Endothelial cell of umbilical vein (primary cell): Measurements from ENCODE around the gene RNF138. TPM values are rescaled to one million over a fixed set of nuclear protein-coding genes. Genes with fewer than 3 reads are reported as not detected.

Source experiments
- BruUV-seq: library from RNA; stranded (reverse); fragments of 400-500 nt; replicated peaks from 2 replicates; lab custom pipeline; 2021; lab: Mats Ljungman, UMichigan
- CTCF ChIA-PET: fragments of 300-600, 350-600 bp; sonication (Branson Sonifier 250); formaldehyde crosslinking; loops from one replicate; lab custom pipeline; 2021; ENCODE audit warnings: antibody characterized with exemption, inconsistent platforms; lab: Charles Lee
- POLR2A ChIA-PET: fragments of 300-600, 350-600 bp; sonication (Branson Sonifier 250); formaldehyde crosslinking; loops from one replicate; lab custom pipeline; 2021; ENCODE audit warnings: antibody characterized with exemption, inconsistent platforms; lab: Charles Lee
- DNase-seq: peaks from one replicate; pipeline ENCODE4 v3.0.0-alpha.2; 2011; ENCODE audit warnings: low read depth, low spot score
- FAIRE-seq: peaks from 2 replicates; lab custom pipeline; 2011; peaks lifted over from hg19 to GRCh38; lab: Jason Lieb, UNC
- H2AFZ ChIP-seq: 2 replicates; pipeline ENCODE4 v1.6.0; 2012; ENCODE audit warnings: low read depth, low read length, control low read depth, inconsistent platforms
- H3K27ac ChIP-seq: 2 replicates; pipeline ENCODE4 v1.5.1; 2011; ENCODE audit warnings: low read depth, mild to moderate bottlenecking, control low read depth, low read length, moderate library complexity; ENCODE audit not compliant: insufficient read depth
- H3K27me3 ChIP-seq, 2 experiments: 2 replicates each; pipeline versions ENCODE4 v1.6.0 to v1.6.1; 2011; ENCODE audit warnings: low read length in 2 of 2, mixed read lengths in 1 of 2; ENCODE audit not compliant: control insufficient read depth in 2 of 2, insufficient read depth in 2 of 2
- H3K36me3 ChIP-seq, 2 experiments: 2 replicates in 1 of 2; 3 replicates in 1 of 2; pipeline ENCODE4 v1.5.1; 2011; ENCODE audit warnings: low read length in 2 of 2, mild to moderate bottlenecking in 1 of 2, moderate library complexity in 1 of 2; ENCODE audit not compliant: control insufficient read depth in 2 of 2, insufficient read depth in 2 of 2; ENCODE audit errors: extremely low read depth in 1 of 2
- H3K4me1 ChIP-seq: 3 replicates; pipeline ENCODE4 v1.5.1; 2011; ENCODE audit warnings: mild to moderate bottlenecking, low read length; ENCODE audit not compliant: control insufficient read depth, insufficient read depth; ENCODE audit errors: extremely low read depth
- H3K4me2 ChIP-seq: 2 replicates; pipeline ENCODE4 v1.6.1; 2011; ENCODE audit warnings: low read length, control low read depth, mixed read lengths; ENCODE audit not compliant: insufficient read depth
- H3K4me3 ChIP-seq, 3 experiments: fragments of 200-600 bp in 1 of 3; sonication (generic), shearing (Covaris generic) in 1 of 3; replicated peaks in 1 of 3; 2 replicates each; pipeline ENCODE4 v1.5.1; 2011 to 2016; ENCODE audit warnings: control low read depth in 3 of 3, low read length in 3 of 3, mild to moderate bottlenecking in 2 of 3, inconsistent platforms in 1 of 3, low read depth in 1 of 3, moderate library complexity in 1 of 3; ENCODE audit not compliant: insufficient read depth in 1 of 3
- H3K79me2 ChIP-seq: 2 replicates; pipeline ENCODE4 v1.6.0; 2012; ENCODE audit warnings: low read length, inconsistent platforms; ENCODE audit not compliant: control insufficient read depth, insufficient read depth
- H3K9ac ChIP-seq: replicated peaks from 2 replicates; pipeline ENCODE3; 2011; ENCODE audit warnings: low read length, control low read depth; ENCODE audit not compliant: insufficient read depth; ENCODE audit errors: extremely low read depth
- H3K9me1 ChIP-seq: replicated peaks from 3 replicates; pipeline ENCODE4 v1.6.0; 2011; ENCODE audit warnings: mild to moderate bottlenecking, low read length; ENCODE audit not compliant: control insufficient read depth, insufficient read depth; ENCODE audit errors: extremely low read depth
- H3K9me3 ChIP-seq: replicated peaks from 2 replicates; pipeline ENCODE4 v1.5.1; 2012; ENCODE audit warnings: low read length, inconsistent platforms; ENCODE audit not compliant: control insufficient read depth, insufficient read depth
- H4K20me1 ChIP-seq: replicated peaks from 2 replicates; pipeline ENCODE3; 2011; ENCODE audit warnings: mild to moderate bottlenecking, low read length; ENCODE audit not compliant: control insufficient read depth, insufficient read depth; ENCODE audit errors: extremely low read depth
- CTCF ChIP-seq, 2 donors: IDR thresholded peaks; 1 replicate in 1 of 2; 2 replicates in 1 of 2; pipeline ENCODE4 v1.5.1; 2011; ENCODE audit warnings: low read length in 2 of 2, mild to moderate bottlenecking in 2 of 2, moderate library complexity in 2 of 2, control low read depth in 1 of 2, inconsistent platforms in 1 of 2, low read depth in 1 of 2; ENCODE audit not compliant: insufficient read depth in 1 of 2; ENCODE audit errors: extremely low read depth in 1 of 2
- EZH2 ChIP-seq: IDR thresholded peaks from 2 replicates; pipeline ENCODE4 v1.6.1; 2012; ENCODE audit warnings: borderline replicate concordance, low read depth, mild to moderate bottlenecking, moderate library complexity, low read length, inconsistent platforms; ENCODE audit not compliant: severe bottlenecking
- FOS ChIP-seq: IDR thresholded peaks from 2 replicates; pipeline ENCODE4 v1.6.1; 2011; ENCODE audit warnings: mild to moderate bottlenecking, low read length, moderate library complexity, borderline replicate concordance; ENCODE audit not compliant: insufficient read depth
- GATA2 ChIP-seq: IDR thresholded peaks from 2 replicates; pipeline ENCODE4 v1.7.0; 2011; ENCODE audit warnings: low read depth, mild to moderate bottlenecking, moderate library complexity, mixed read lengths, low read length; ENCODE audit not compliant: insufficient read length, insufficient read depth
- JUN ChIP-seq: IDR thresholded peaks from 2 replicates; pipeline ENCODE4 v1.6.1; 2011; ENCODE audit warnings: borderline replicate concordance, low read depth; ENCODE audit not compliant: insufficient read length, insufficient read depth
- MAX ChIP-seq: IDR thresholded peaks from 2 replicates; pipeline ENCODE4 v1.6.1; 2011; ENCODE audit not compliant: insufficient read depth, insufficient read length
- MYC ChIP-seq: IDR thresholded peaks from one replicate; pipeline ENCODE4 v1.6.1; 2011; ENCODE audit warnings: mild to moderate bottlenecking, low read depth, low read length
- POLR2A ChIP-seq: IDR thresholded peaks from 2 replicates; pipeline ENCODE4 v1.6.1; 2012; ENCODE audit warnings: low read depth, mild to moderate bottlenecking, control low read depth, low read length
- POLR2AphosphoS5 ChIP-seq: IDR thresholded peaks from 2 replicates; pipeline ENCODE4 v1.6.1; 2012; ENCODE audit warnings: low read depth, mild to moderate bottlenecking, control low read depth, low read length, moderate library complexity; ENCODE audit not compliant: insufficient read depth
- dilution Hi-C: fragments of 300-500 bp; cut with MboI; formaldehyde crosslinking; loops from one replicate; pipeline ENCODE4 v1.15.0; 2019; ENCODE audit warnings: low sequenced_read_pairs; ENCODE audit not compliant: extremely low pct_ligation_motif_present
- intact Hi-C: fragments of 100-400 bp; cut with micrococcal nuclease; formaldehyde crosslinking; loops from one replicate; pipeline ENCODE4 v1.10.0; 2022
- polyA plus RNA-seq, 4 experiments: library from polyadenylated mRNA; depleted of rRNA in 3 of 4; stranded (reverse) in 3 of 4; unstranded in 1 of 4; fragments of >200 nt; gene quantifications; 2 replicates each; pipeline versions ENCODE4 v1.2.1 to v1.2.3, GENCODE V29; 2011 to 2012; ENCODE audit warnings: missing spikeins in 1 of 4
- total RNA-seq: library from RNA; stranded (reverse); gene quantifications from 2 replicates; pipeline ENCODE4 v1.2.3, GENCODE V29; 2021

The RNF138 gene
- total and polyA plus RNA-seq, 2 donors (not counting 3 experiments of a cell fraction or from before 2014, with no cell fraction given): 14.7 to 24.6 TPM

- no peak overlapping the region for H3K4me3 ChIP-seq
- H3K36me3 ChIP-seq: no peaks in the 10 kb centered on the region
- no peaks in the 10 kb centered on the region for H3K9me3 ChIP-seq
- peaks cover 12% of the 10 kb centered on the region for H3K4me1 ChIP-seq
- BruUV-seq: no TSS peak
- no peaks in the 10 kb centered on the region for H3K9me1 ChIP-seq
- peaks cover 5% of the 10 kb centered on the region for H4K20me1 ChIP-seq
- dilution Hi-C loops: no loop called here
- H2AFZ ChIP-seq: no peak overlapping the region
- no peak overlapping the region for H3K27ac ChIP-seq
- no peaks in the 10 kb centered on the region for H3K27me3 ChIP-seq
- H3K4me2 ChIP-seq: no peak overlapping the region
- H3K9ac ChIP-seq: no peak overlapping the region
- DNase-seq: no peak
- FAIRE-seq: no peak
- TF ChIP-seq MAX (no peak), GATA2 (no peak), CTCF (IDR thresholded peaks at IDR 0.05; ENCODE audit: extremely low read depth in 1 of 2, insufficient read depth in 1 of 2, low read depth in 1 of 2, low read length in 2 of 2) (no peak), MYC (no peak), POLR2A (no peak), POLR2AphosphoS5 (no peak), FOS (no peak), EZH2 (no peak), JUN (no peak)
- peaks cover 79% of the 10 kb centered on the region for H3K79me2 ChIP-seq
- ChIA-PET POLR2A (interaction anchor here (0.6 kb wide), 1 partner anchor 241 kb away, joined by 5 read pairs; no protein-coding TSS in a partner anchor), CTCF (no interaction called here)
- intact Hi-C loops: no loop called here
Measured at GRCh38 chr18:32095900-32096229, 4.2 kb downstream of the RNF138 start.
